Keratinocyte (primary cell): ENCODE measurements around the gene IRF4. TPM values are rescaled to one million over a fixed set of nuclear protein-coding genes. Genes with fewer than 3 reads are reported as not detected.

Experiments used
- DNase-seq: peaks from one replicate; pipeline ENCODE4 v3.0.0-alpha.2; 2011; ENCODE audit warnings: low read depth, missing footprints, low spot score
- FAIRE-seq: peaks from 2 replicates; lab custom pipeline; 2011; peaks lifted over from hg19 to GRCh38; lab: Jason Lieb, UNC
- H2AFZ ChIP-seq: 2 replicates; pipeline ENCODE4 v1.6.0; 2012; ENCODE audit warnings: low read length, control low read depth, inconsistent platforms; ENCODE audit not compliant: control insufficient read depth
- H3K27ac ChIP-seq: 2 replicates; pipeline ENCODE4 v1.5.1; 2011; ENCODE audit warnings: low read length; ENCODE audit not compliant: control insufficient read depth, insufficient read depth
- H3K27me3 ChIP-seq: 3 replicates; pipeline ENCODE4 v1.6.0; 2011; ENCODE audit warnings: low read length; ENCODE audit not compliant: control insufficient read depth, insufficient read depth; ENCODE audit errors: extremely low read depth
- H3K36me3 ChIP-seq, 2 experiments: 2 replicates in 1 of 2; 3 replicates in 1 of 2; pipeline ENCODE4 v1.5.1; 2011; ENCODE audit warnings: low read length in 2 of 2, mild to moderate bottlenecking in 1 of 2; ENCODE audit not compliant: control insufficient read depth in 2 of 2, insufficient read depth in 2 of 2; ENCODE audit errors: extremely low read depth in 1 of 2
- H3K4me1 ChIP-seq: 3 replicates; pipeline ENCODE4 v1.5.1; 2011; ENCODE audit warnings: low read length; ENCODE audit not compliant: control insufficient read depth, insufficient read depth; ENCODE audit errors: extremely low read depth
- H3K4me2 ChIP-seq: 3 replicates; pipeline ENCODE4 v1.6.0; 2011; ENCODE audit warnings: low read depth, low read length; ENCODE audit not compliant: control insufficient read depth, insufficient read depth; ENCODE audit errors: extremely low read depth
- H3K4me3 ChIP-seq, 3 experiments: fragments of 200-600 bp in 1 of 3; sonication (generic) in 1 of 3; 2 replicates in 2 of 3; 3 replicates in 1 of 3; pipeline ENCODE4 v1.5.1; 2011 to 2016; ENCODE audit warnings: low read length in 3 of 3, mild to moderate bottlenecking in 3 of 3, control low read depth in 2 of 3, inconsistent platforms in 1 of 3, low read depth in 1 of 3, mixed read lengths in 1 of 3, mixed run types in 1 of 3, moderate library complexity in 1 of 3; ENCODE audit not compliant: control insufficient read depth in 2 of 3, insufficient read depth in 2 of 3; ENCODE audit errors: extremely low read depth in 1 of 3
- H3K79me2 ChIP-seq: 2 replicates; pipeline ENCODE4 v1.6.0; 2012; ENCODE audit warnings: low read length; ENCODE audit not compliant: control insufficient read depth, insufficient read depth
- H3K9ac ChIP-seq: 3 replicates; pipeline ENCODE4 v1.6.0; 2011; ENCODE audit warnings: low read length; ENCODE audit not compliant: control insufficient read depth, insufficient read depth; ENCODE audit errors: extremely low read depth
- H3K9me1 ChIP-seq: 3 replicates; pipeline ENCODE4 v1.6.0; 2011; ENCODE audit warnings: low read length; ENCODE audit not compliant: control insufficient read depth, insufficient read depth; ENCODE audit errors: extremely low read depth
- H3K9me3 ChIP-seq: 2 replicates; pipeline ENCODE4 v1.5.1; 2012; ENCODE audit warnings: low read depth, low read length; ENCODE audit not compliant: control insufficient read depth
- H4K20me1 ChIP-seq: 3 replicates; pipeline ENCODE4 v1.6.0; 2011; ENCODE audit warnings: low read length; ENCODE audit not compliant: control insufficient read depth, insufficient read depth; ENCODE audit errors: extremely low read depth
- EZH2 ChIP-seq: IDR thresholded peaks from one replicate; pipeline ENCODE4 v1.6.1; 2012; ENCODE audit warnings: inconsistent platforms, mild to moderate bottlenecking, low read length, moderate library complexity
- dilution Hi-C: fragments of 300-500 bp; cut with MboI; formaldehyde crosslinking; loops from one replicate; pipeline ENCODE4 v1.7.0; 2020; ENCODE audit warnings: low sequenced_read_pairs; ENCODE audit not compliant: extremely low pct_ligation_motif_present
- polyA plus RNA-seq, 5 experiments: library from polyadenylated mRNA; depleted of rRNA in 3 of 5; stranded (reverse) in 3 of 5; stranded (forward) in 1 of 5; unstranded in 1 of 5; fragments of >200 nt; gene quantifications; 1 replicate in 1 of 5; 2 replicates in 3 of 5; 3 replicates in 1 of 5; pipeline versions ENCODE4 v1.2.1 to v1.2.3, GENCODE V29; 2011 to 2012; ENCODE audit warnings: missing spikeins in 2 of 5, low read depth in 1 of 5, low replicate concordance in 1 of 5
- TF ChIP-seq, protein P1 (sequence below), 3 experiments: IDR thresholded peaks in 1 of 3; conservative IDR thresholded peaks in 1 of 3; optimal IDR thresholded peaks in 1 of 3; 2 replicates in 2 of 3; 3 replicates in 1 of 3; pipeline versions ENCODE3 to v1.5.1; 2011; ENCODE audit warnings: low read length in 3 of 3, mild to moderate bottlenecking in 3 of 3, moderate library complexity in 2 of 3, control low read depth in 1 of 3, inconsistent platforms in 1 of 3; ENCODE audit not compliant: insufficient read depth in 2 of 3; ENCODE audit errors: extremely low read depth in 1 of 3

Gene IRF4
- polyA plus RNA-seq, 1 donor (not counting 4 experiments of a cell fraction or from before 2014, with no cell fraction given) = 0.12 TPM

DNA sequence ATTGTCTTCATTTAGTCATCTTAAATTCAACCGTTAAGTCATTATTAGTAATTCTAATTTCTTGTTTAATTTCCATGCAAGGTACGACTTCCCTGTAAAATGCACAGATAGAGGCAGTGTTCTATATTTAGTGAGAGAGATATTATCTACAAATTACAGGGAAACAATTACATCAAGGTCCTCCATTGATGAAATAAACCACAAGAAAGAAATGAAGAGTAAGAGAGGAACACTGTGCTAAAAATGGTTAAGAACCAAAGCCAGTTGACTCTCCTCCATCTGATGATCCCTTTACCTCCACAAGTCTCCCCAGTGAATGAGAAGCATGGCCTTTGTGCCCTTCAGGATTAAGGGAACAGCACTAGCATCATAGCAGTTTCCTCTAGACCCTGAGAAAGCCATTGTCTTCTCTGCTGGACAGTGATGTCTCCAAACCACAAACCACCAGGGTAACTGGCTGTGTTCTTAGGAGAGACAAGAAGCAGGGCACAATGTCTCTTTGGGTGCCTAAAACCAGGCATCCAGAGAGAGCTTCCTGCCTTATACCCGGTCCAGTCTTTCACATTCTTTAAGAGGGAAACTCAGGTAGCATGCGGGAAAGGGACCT, 38.1 kb downstream of the IRF4 start:
- H3K4me3 ChIP-seq = no peak overlapping the region
- H3K79me2 ChIP-seq = no peaks in the 10 kb centered on the region
- dilution Hi-C loops = no loop called here
- H3K4me2 ChIP-seq = no peak overlapping the region
- no peaks in the 10 kb centered on the region for H3K9me1 ChIP-seq
- H4K20me1 ChIP-seq = no peaks in the 10 kb centered on the region
- no peak for TF ChIP-seq EZH2
- TF ChIP-seq, protein P1, sequence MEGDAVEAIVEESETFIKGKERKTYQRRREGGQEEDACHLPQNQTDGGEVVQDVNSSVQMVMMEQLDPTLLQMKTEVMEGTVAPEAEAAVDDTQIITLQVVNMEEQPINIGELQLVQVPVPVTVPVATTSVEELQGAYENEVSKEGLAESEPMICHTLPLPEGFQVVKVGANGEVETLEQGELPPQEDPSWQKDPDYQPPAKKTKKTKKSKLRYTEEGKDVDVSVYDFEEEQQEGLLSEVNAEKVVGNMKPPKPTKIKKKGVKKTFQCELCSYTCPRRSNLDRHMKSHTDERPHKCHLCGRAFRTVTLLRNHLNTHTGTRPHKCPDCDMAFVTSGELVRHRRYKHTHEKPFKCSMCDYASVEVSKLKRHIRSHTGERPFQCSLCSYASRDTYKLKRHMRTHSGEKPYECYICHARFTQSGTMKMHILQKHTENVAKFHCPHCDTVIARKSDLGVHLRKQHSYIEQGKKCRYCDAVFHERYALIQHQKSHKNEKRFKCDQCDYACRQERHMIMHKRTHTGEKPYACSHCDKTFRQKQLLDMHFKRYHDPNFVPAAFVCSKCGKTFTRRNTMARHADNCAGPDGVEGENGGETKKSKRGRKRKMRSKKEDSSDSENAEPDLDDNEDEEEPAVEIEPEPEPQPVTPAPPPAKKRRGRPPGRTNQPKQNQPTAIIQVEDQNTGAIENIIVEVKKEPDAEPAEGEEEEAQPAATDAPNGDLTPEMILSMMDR (optimal IDR thresholded peaks at IDR 0.05 in 1 of 3, IDR thresholded peaks at IDR 0.05 in 1 of 3, conservative IDR thresholded peaks at IDR 0.05 in 1 of 3; ENCODE audit: extremely low read depth in 1 of 3, insufficient read depth in 2 of 3, low read length in 3 of 3) = no peak
- H2AFZ ChIP-seq = no peak overlapping the region
- no peak overlapping the region for H3K27ac ChIP-seq
- no peaks in the 10 kb centered on the region for H3K9me3 ChIP-seq
- peaks cover 7% of the 10 kb centered on the region for H3K27me3 ChIP-seq
- DNase-seq (no peak), FAIRE-seq (no peak)
- H3K36me3 ChIP-seq = no peaks in the 10 kb centered on the region
- H3K4me1 ChIP-seq = no peaks in the 10 kb centered on the region
- no peak overlapping the region for H3K9ac ChIP-seq

DNA sequence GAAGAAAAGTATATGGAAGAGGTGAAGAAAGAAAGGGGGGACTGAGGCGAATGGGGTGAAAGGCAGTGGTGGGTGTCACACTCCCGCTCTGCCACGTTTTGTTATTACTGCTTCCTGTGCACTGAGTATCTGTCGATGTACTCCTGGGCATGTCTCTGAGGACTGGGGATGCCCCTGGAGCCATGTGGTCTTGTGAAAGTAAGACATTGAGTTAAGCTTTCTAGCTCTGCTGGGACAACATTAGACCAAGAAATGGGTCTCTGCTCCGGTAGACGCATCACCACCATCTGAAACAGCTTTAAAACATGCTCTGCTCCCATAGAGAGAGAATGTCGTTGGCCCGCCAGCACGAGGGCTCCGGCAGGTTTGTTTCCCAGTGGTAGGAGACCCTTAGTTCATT, 40.0 kb downstream of the IRF4 start:
- no peaks in the 10 kb centered on the region for H3K9me1 ChIP-seq
- H3K9ac ChIP-seq = no peak overlapping the region
- no peak overlapping the region for H3K27ac ChIP-seq
- no peak overlapping the region for H3K4me2 ChIP-seq
- TF ChIP-seq, protein P1 (optimal IDR thresholded peaks at IDR 0.05 in 1 of 3, IDR thresholded peaks at IDR 0.05 in 1 of 3, conservative IDR thresholded peaks at IDR 0.05 in 1 of 3; ENCODE audit: extremely low read depth in 1 of 3, insufficient read depth in 2 of 3, low read length in 3 of 3) = no peak
- TF ChIP-seq EZH2 = no peak
- DNase-seq (no peak), FAIRE-seq (no peak)
- dilution Hi-C loops = no loop called here
- peaks cover 7% of the 10 kb centered on the region for H3K27me3 ChIP-seq
- H4K20me1 ChIP-seq = no peaks in the 10 kb centered on the region
- H3K9me3 ChIP-seq = no peaks in the 10 kb centered on the region
- no peaks in the 10 kb centered on the region for H3K79me2 ChIP-seq
- no peak overlapping the region for H3K4me3 ChIP-seq
- H3K36me3 ChIP-seq = no peaks in the 10 kb centered on the region
- no peak overlapping the region for H2AFZ ChIP-seq
- H3K4me1 ChIP-seq = no peaks in the 10 kb centered on the region
